T47D (cell line): ENCODE results near the gene CTRB1.
"Not testable (repeated sequence)": the region's sequence is repeated elsewhere in the genome, so short reads cannot be mapped to it uniquely, and the experiment has no call there.

Experiments used
- DNase-seq, 2 experiments: peaks; one replicate each; pipeline versions ENCODE4 v3.0.0 to v3.0.0-alpha.2; 2011 to 2012; ENCODE audit warnings: low read depth in 1 of 2, low spot score in 1 of 2
- JUND ChIP-seq: IDR thresholded peaks from 2 replicates; pipeline ENCODE4 v1.6.1; 2012; ENCODE audit warnings: low read depth
- in situ Hi-C: cut with HindIII; loops from 2 replicates; pipeline ENCODE4 v1.10.0; 2016; ENCODE audit warnings: low sequenced_read_pairs, low pct_unique_long_range_greater_than_20kb

Gene CTRB1

GRCh38 chr16:75234856-75235696 is 16.3 kb downstream of the CTRB1 start:
- DNase-seq = no peak
- in situ Hi-C loops = no loop called here

GRCh38 chr16:75235721-75236193 is 17.0 kb downstream of the CTRB1 start:
- DNase-seq = no peak
- in situ Hi-C loops = no loop called here
- TF ChIP-seq JUND = no peak

More at GRCh38 chr16:75234856-75235696, 16.3 kb downstream of the CTRB1 start:
- TF ChIP-seq JUND = no peak

GRCh38 chr16:75236232-75236631 is 17.4 kb downstream of the CTRB1 start:
- DNase-seq = no peak
- in situ Hi-C loops = no loop called here
- TF ChIP-seq JUND = no peak

GRCh38 chr16:75236736-75237397 is 18.1 kb downstream of the CTRB1 start:
- in situ Hi-C loops = no loop called here
- DNase-seq = no peak
- TF ChIP-seq JUND = no peak

GRCh38 chr16:75237398-75238131 is 18.8 kb downstream of the CTRB1 start:
- no peak for TF ChIP-seq JUND
- no peak for DNase-seq
- in situ Hi-C loops = no loop called here

- TF ChIP-seq JUND = no peak
- in situ Hi-C loops = no loop called here
- no peak for DNase-seq
These were observed 19.5 kb downstream of the CTRB1 start for GRCh38 chr16:75238132-75238852.

GRCh38 chr16:75238853-75239541 is 20.2 kb downstream of the CTRB1 start:
- no peak for DNase-seq
- no peak for TF ChIP-seq JUND
- in situ Hi-C loops = no loop called here

GRCh38 chr16:75239542-75240122 is 20.8 kb downstream of the CTRB1 start:
- in situ Hi-C loops = no loop called here
- no peak for TF ChIP-seq JUND
- DNase-seq = no peak

GRCh38 chr16:75240633-75241032 is 21.8 kb downstream of the CTRB1 start:
- in situ Hi-C loops, DNase-seq: not testable (repeated sequence)

GRCh38 chr16:75241412-75241811 is 22.6 kb downstream of the CTRB1 start:
- no peak for DNase-seq
- TF ChIP-seq JUND = no peak
- in situ Hi-C loops = no loop called here

GRCh38 chr16:75241955-75242354 is 23.2 kb downstream of the CTRB1 start:
- DNase-seq = no peak
- in situ Hi-C loops = no loop called here
- TF ChIP-seq JUND = no peak

GRCh38 chr16:75242436-75243078 is 23.8 kb downstream of the CTRB1 start:
- DNase-seq, in situ Hi-C loops: not testable (repeated sequence)
